Psoas muscle (tissue), 8 donors: ENCODE data around the gene LHX3. TPM values are rescaled to one million over a fixed set of nuclear protein-coding genes. Genes with fewer than 3 reads are reported as not detected.

ENCODE experiments used
- ATAC-seq, 4 donors: fragments of 200-7000 bp; cut with Tn5 transposase; one replicate each; pipeline ENCODE4 v1.9.1; 2020; ENCODE audit warnings: moderate library complexity in 3 of 4, mild to moderate bottlenecking in 2 of 4
- DNase-seq, 2 donors: peaks; one replicate each; pipeline ENCODE4 v3.0.0-alpha.2; 2020
- H3K27ac ChIP-seq: fragments of 200-600 bp; one replicate; pipeline ENCODE4 v1.8.0; 2022
- H3K27me3 ChIP-seq, 3 donors: fragments of 200-600 bp in 1 of 3; one replicate each; pipeline versions ENCODE4 v1.6.1 to v1.8.0; 2013 to 2022; ENCODE audit warnings: low read length in 2 of 3, mild to moderate bottlenecking in 2 of 3, moderate library complexity in 1 of 3; ENCODE audit not compliant: insufficient read depth in 3 of 3
- H3K36me3 ChIP-seq, 2 donors: fragments of 200-600 bp in 1 of 2; one replicate each; pipeline versions ENCODE4 v1.6.1 to v1.8.0; 2013 to 2022; ENCODE audit warnings: low read depth in 1 of 2, mild to moderate bottlenecking in 1 of 2, moderate library complexity in 1 of 2; ENCODE audit not compliant: insufficient read depth in 1 of 2
- H3K4me1 ChIP-seq: fragments of 200-600 bp; one replicate; pipeline ENCODE4 v1.8.0; 2022
- H3K4me3 ChIP-seq: fragments of 200-600 bp; one replicate; pipeline ENCODE4 v1.8.0; 2022; ENCODE audit warnings: mild to moderate bottlenecking
- H3K9me3 ChIP-seq: fragments of 200-600 bp; one replicate; pipeline ENCODE4 v1.8.0; 2022
- WGBS, 3 donors: extraction: QIAGEN DNeasy Blood & Tissue Kit; methylation state at CpG; one replicate each; pipeline versions ENCODE4 v1.1.6 to v1.1.7; 2013; 5-methylcytosine and 5-hydroxymethylcytosine counted together
- intact Hi-C, 2 donors: fragments of 100-400 bp; cut with DNase I; formaldehyde crosslinking; loops; one replicate each; pipeline versions ENCODE4 v1.11.0 to v1.14.2; 2022
- polyA plus RNA-seq, 3 donors: library from polyadenylated mRNA; stranded (reverse); fragments of 200-250 nt; gene quantifications; one replicate each; pipeline ENCODE4 v1.2.3, GENCODE V29; 2013
- total RNA-seq, 4 donors: library from RNA; stranded (reverse); fragmentation: NEBNext Ultra II Directional in 2 of 4; extraction: Animal tissue kit (Norgen Biotek cat#: 25700) in 2 of 4; gene quantifications; one replicate each; pipeline versions ENCODE4 v1.2.1 to v1.2.4, GENCODE V29; 2021 to 2023
- TF ChIP-seq, protein P1 (sequence below): fragments of 200-600 bp; IDR thresholded peaks from one replicate; pipeline ENCODE4 v1.8.0; 2022; ENCODE audit warnings: antibody characterized with exemption
- donor health status: healthy with polysubstance abuse.
- donor health status: DM: no; HTN: no; CAD: no; lungs with moderate emphysema.
- donor health status: Bipolar disorder and iron deficiency.
- donor health status: healthy.
- donor health status: DM: yes; HTN: yes; CAD: no.
- donor health status: DM: no; HTN: no; CAD: no.
- donor health status: DM: no; HTN: no; CAD: no.
- donor health status: DM: yes; HTN: yes; CAD: no.

Gene LHX3
- total and polyA plus RNA-seq, 7 donors: not detected

DNA sequence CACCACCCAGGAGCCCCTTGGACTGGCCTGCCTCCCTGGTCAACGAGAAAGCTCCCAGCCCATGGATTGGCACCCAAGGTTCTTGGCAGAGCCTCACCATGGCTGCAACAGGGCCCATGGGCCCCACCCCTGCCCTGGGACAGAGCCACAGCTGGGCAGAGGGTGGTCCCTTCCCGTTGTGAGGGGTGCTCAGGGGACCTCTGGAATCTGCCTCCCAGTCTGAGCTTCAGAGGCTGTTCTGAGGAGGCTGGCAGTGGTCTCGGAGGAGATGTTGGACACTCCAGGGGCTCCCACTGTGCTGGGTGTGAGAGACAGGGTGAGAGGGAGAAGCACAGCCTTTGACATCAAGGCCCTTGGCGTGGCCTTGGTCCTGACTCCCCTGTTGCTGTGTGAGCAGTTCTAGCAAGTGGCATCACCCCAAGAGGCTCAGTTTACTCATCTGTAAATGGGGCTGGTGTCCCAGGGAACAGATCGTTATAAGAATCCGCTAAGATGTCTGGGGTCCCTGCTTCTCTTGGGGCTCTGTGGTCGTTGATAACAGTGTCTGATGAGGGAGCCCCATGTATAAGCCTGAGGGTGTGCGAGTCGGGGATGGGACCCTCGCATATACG, 33.0 kb downstream of the LHX3 start:
- no peak for ATAC-seq
- H3K9me3 ChIP-seq: no peaks in the 10 kb centered on the region
- 64 to 69% (median 69%) methylated on average over 10 to 11 of the region's 11 CpGs for WGBS, 3 donors
- DNase-seq: no peak
- intact Hi-C loops: loop anchor here (2.0 to 10.0 kb wide), 2 partner anchors 111 to 113 kb away; no protein-coding TSS in a partner anchor
- H3K27ac ChIP-seq: no peak overlapping the region
- H3K4me1 ChIP-seq: no peaks in the 10 kb centered on the region
- no peak overlapping the region for H3K4me3 ChIP-seq
- TF ChIP-seq, protein P1, sequence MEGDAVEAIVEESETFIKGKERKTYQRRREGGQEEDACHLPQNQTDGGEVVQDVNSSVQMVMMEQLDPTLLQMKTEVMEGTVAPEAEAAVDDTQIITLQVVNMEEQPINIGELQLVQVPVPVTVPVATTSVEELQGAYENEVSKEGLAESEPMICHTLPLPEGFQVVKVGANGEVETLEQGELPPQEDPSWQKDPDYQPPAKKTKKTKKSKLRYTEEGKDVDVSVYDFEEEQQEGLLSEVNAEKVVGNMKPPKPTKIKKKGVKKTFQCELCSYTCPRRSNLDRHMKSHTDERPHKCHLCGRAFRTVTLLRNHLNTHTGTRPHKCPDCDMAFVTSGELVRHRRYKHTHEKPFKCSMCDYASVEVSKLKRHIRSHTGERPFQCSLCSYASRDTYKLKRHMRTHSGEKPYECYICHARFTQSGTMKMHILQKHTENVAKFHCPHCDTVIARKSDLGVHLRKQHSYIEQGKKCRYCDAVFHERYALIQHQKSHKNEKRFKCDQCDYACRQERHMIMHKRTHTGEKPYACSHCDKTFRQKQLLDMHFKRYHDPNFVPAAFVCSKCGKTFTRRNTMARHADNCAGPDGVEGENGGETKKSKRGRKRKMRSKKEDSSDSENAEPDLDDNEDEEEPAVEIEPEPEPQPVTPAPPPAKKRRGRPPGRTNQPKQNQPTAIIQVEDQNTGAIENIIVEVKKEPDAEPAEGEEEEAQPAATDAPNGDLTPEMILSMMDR: no peak
- no peaks in the 10 kb centered on the region for H3K36me3 ChIP-seq
- peaks cover 0 to 62% (median 6%) of the 10 kb centered on the region in 3 donors for H3K27me3 ChIP-seq

DNA sequence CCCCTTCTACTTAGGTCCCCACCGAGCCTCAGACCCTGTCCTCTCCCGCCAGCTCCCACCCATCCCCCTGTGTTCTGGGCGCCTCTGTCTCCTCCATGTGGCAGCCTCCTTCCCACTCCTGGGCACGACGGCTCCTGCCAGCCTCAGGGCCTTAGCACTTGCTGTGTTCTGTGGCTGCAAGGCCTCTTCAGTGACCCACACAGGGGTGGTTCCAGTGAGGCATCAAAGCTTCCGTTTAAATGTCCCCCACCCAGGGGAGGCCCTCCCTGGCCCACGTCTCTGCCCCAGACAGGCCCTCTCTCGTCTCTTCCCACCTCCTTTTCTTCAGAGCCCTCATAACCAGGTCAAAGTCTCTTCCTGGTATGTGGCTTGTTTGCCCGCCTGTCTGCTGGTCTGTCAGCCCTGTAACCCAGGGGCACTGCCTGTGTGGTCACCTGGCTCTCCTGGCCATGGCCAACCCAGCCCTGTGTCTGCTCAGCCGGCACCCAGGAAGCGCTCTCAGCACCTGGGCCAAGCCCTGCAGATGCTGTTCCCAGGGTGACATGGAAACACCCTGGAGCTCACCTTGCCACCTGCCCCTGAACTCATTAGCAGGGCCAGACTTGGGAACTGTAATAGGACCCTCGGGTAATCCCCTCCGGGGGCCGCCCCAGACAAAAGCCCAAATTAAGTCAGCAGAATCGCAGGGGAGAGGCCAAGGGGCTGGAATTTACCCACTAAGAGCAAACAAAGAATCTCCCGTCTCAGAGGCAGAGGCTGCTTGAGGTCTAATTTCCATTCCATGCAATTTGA, 33.7 kb downstream of the LHX3 start:
- Histone ChIP-seq H3K9me3 (no peaks in the 10 kb centered on the region), H3K4me1 (no peaks in the 10 kb centered on the region), H3K27me3 (peaks cover 0 to 62% (median 6%) of the 10 kb centered on the region in 3 donors), H3K4me3 (no peak overlapping the region), H3K27ac (no peak overlapping the region), H3K36me3 (no peaks in the 10 kb centered on the region)
- WGBS, 3 donors: 37 to 50% (median 43%) methylated on average over 15 to 16 of the region's 16 CpGs
- intact Hi-C loops: loop anchor here (2.0 to 10.0 kb wide), 2 partner anchors 112 to 114 kb away; no protein-coding TSS in a partner anchor
- ATAC-seq: no peak
- TF ChIP-seq, protein P1: no peak
- no peak for DNase-seq

DNA sequence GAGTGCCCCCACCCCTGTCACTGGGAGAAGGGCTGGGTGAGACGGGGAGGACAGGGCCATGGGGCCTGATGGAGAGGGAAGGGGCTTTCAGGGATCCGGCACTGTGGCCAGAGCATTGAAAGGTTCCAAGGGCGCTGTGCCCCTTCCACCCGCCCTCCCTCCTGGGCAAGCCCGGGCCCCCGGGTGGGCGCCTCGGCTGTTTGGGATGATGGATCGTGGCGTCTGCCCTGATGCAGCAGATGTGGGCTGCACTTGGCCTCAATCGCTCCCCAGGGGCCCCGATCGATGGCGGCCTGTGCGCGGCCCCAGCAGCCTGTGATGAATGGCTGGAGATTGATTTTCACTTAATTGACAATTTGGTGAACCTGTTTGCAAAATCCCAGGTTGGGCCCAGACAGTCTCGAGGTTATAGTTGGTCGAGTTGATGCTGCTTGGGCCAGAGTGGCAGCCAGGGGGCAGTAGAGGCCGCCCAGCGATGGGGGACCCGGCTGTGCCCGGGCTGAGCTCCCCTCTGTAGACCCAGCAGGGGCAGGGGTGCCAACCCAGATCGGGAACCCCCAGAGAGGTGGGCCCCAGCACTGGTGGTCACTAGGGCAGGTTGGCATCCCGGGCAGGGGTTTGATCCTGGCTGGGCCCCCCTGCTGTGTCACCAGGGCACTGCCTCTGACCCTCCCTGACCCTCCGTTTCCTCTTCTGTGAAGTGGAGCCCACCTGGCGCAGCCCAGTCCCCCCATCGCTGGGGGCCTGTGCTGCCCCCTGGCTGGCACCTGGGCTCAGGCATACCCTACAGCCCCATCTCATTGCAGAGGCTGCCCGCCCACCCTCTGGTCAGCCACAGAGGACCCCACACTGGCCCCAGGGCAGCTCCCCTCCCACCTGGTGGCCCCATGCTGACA, 34.7 kb downstream of the LHX3 start:
- intact Hi-C loops: loop anchor here (2.0 to 10.0 kb wide), 2 partner anchors 113 to 115 kb away; no protein-coding TSS in a partner anchor
- WGBS, 3 donors: 33 to 38% (median 34%) methylated on average over 27 to 28 of the region's 28 CpGs
- Histone ChIP-seq H3K27ac (no peak overlapping the region), H3K4me3 (no peak overlapping the region), H3K9me3 (no peaks in the 10 kb centered on the region), H3K36me3 (no peaks in the 10 kb centered on the region), H3K4me1 (no peaks in the 10 kb centered on the region), H3K27me3 (peaks cover 0 to 62% (median 6%) of the 10 kb centered on the region in 3 donors)
- DNase-seq: no peak
- TF ChIP-seq, protein P1: peak; percentile 50
- ATAC-seq: peak in 1 of 4 donors; percentile 53

DNA sequence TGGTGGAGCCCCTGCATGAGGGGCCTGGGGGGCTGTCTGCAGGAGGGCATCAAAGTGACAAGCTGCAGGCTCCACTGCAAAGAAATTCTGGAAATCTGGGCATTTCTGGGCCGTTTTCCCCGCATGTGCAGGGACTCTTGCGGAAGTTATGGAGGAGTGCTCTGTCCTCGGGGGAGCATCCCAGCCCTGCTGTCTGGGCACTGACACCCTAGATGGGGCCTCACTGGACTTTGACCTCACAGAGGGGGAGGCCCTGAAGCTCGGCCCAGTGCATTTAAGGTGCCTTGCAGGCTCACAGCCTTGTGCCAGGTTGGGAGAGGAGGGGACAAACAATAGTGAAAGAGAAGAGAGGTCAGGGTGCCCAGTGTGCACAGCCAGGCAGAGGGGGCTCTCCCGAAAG, 35.4 kb downstream of the LHX3 start:
- WGBS, 3 donors: 59 to 68% (median 63%) methylated on average over 5 to 6 of the region's 6 CpGs
- intact Hi-C loops: no loop called here
- DNase-seq: no peak

More for the DNA sequence above, 35.4 kb downstream of the LHX3 start:
- TF ChIP-seq, protein P1: no peak
- Histone ChIP-seq H3K27me3 (peaks cover 0 to 62% (median 6%) of the 10 kb centered on the region in 3 donors), H3K36me3 (no peaks in the 10 kb centered on the region), H3K4me1 (no peaks in the 10 kb centered on the region), H3K9me3 (no peaks in the 10 kb centered on the region), H3K27ac (no peak overlapping the region), H3K4me3 (no peak overlapping the region)
- ATAC-seq: no peak
